Measurements from ENCODE around the gene MATR3.
"Not testable (repeated sequence)": the region's sequence is repeated elsewhere in the genome, so short reads cannot be mapped to it uniquely, and the experiment has no call there.

Gene MATR3, protein sequence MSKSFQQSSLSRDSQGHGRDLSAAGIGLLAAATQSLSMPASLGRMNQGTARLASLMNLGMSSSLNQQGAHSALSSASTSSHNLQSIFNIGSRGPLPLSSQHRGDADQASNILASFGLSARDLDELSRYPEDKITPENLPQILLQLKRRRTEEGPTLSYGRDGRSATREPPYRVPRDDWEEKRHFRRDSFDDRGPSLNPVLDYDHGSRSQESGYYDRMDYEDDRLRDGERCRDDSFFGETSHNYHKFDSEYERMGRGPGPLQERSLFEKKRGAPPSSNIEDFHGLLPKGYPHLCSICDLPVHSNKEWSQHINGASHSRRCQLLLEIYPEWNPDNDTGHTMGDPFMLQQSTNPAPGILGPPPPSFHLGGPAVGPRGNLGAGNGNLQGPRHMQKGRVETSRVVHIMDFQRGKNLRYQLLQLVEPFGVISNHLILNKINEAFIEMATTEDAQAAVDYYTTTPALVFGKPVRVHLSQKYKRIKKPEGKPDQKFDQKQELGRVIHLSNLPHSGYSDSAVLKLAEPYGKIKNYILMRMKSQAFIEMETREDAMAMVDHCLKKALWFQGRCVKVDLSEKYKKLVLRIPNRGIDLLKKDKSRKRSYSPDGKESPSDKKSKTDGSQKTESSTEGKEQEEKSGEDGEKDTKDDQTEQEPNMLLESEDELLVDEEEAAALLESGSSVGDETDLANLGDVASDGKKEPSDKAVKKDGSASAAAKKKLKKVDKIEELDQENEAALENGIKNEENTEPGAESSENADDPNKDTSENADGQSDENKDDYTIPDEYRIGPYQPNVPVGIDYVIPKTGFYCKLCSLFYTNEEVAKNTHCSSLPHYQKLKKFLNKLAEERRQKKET

DNA sequence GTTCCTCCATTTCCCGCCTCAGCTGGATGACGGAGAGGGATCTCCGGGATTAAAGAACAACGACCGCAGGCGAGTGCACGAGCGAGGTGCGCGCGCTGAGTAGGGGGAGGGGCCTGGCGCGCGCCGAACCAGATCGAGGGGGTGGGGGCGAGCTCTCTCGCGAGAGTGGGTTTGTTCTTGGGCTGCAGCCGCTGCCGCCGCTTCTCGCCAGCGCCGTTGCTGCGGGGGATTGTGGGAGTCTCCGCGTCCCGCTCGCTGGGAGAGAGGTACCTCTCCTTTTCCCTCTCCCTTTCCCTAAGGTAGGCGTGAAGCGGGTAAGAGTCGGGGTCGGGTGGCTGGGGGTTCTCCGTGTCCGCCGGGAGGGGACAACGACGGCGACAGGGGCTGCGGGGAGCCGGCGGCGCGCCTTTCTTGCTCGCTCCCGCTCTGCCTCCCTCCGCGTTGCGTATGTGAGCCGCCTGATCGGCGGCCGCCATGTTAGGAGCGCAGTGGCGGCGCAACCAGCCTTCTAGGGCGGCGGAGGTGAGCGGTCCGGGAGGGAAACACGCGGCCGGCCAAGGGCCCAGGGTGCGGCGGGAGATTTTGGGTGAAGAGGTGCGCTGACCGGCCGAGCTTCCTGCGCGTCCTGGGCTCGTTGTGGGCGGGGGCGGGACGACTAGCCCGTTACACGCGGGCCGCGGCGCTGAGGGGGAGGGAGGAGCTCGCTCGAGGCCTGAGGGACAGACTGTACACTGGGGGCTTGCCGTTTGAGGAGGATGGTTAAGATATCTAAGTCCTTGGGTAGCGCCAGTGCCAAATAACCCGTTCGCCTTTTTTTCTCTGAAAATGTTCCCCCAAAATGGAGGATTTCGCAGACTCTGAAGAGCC lies at the start of gene MATR3:
MATR3 (plus strand) TSS at position 234 of the 867 bp plus-strand sequence. CDS start 13,676 bp downstream, outside the sequence.
- DNase-seq = peak; percentile 64

DNA sequence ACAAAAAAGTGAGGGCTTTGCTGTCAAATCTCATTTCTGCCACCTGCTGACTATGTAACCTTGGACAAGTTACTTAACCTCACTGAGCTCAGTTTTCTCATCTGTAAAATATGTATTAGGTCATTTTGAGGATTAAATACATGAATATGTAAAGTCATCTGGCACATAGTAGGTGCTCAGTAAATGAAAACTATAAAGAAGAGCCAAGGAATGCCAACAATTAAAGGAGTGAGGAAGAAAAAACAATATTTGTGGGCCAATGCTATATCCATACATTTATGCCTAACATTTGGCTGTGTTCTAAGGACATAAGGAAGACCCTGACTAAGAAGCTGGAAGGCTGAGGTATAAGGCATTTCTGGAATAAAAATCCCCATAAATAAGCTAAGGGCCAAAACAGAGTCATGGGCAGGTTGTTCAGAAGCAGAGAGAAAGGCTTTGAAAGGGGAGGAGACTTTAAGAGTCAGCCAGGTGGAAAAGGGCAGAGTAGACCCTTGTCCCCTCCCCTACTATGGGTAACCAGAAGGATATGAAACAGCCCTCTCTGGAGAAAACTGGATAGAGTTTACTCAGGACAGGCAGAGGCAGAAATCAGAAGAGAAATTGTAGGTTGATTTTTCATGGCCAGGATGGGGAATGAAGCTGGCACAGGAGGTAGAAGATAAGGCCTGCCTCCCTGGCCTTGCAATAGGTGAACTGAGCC lies 47.8 kb upstream of the MATR3 start:
- no peak for DNase-seq

DNA sequence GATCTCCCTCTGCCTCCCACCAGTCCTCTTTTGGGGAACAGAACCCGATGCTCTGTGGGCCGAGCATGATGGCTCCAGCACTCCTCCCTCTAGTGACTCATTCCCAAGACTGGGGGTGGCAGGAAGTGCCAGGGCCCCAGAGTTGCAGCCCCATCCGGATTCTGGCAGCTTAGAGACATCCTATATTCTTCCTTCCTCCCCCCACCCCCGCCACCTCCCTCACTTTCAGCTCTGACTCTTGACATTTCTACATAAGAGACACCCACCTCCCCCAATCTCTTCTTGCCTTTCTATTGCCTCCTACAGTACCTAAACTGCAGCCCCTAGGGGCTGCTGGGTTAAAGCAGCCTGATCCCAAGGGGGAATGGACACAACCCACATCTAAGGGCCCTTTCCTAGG lies 47.1 kb upstream of the MATR3 start:
- no peak for DNase-seq

DNA sequence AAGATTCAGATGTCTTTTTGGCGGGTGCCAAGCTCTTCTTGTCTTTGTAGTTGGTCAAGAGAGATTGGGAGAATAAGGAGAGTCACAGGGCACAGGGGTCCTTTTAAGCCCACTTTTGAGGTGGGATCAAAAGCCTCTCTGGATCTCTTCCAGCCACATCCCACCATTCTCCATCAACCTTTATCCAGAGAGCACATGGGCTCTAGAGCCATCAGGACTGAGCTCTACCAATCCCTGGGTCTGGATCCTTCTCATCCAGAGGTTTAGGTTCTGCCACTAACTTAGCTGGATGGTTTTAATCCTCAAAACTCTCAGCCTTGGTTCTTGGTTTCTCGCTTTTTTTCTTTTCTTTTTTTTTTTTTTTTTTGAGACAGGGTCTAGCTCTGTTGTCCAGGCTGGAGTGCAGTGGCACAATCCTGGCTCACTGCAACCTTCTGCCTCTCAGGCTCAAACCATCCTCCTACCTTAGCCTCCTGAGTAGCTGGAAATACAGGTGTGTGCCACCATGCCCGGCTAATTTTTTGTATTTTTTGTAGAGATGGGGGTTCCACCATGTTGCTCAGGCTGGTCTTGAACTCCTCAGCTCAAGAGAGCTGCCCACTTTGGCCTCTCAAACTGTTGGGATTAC lies 44.6 kb upstream of the MATR3 start:
- DNase-seq = no peak

DNA sequence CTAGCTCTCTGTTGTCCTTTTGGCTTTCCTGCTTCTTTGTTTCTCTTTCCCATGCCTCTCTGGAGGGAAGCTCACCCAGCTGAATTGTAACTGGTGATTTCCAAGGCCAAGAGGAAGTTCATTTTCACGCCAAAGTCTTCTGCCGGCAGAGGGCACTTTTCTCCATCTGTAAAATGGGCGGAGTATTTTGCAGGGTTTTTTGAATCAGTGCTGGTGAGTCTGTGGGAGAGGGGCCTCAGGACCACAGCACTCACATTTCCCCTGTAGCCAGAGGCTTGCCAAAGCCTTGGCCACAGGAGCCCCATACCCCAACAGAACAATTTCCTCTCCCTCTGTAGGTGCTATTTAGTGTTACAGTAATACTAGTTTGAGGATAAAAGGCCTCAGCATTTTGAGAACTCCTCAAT lies 42.3 kb upstream of the MATR3 start:
- no peak for DNase-seq

DNA sequence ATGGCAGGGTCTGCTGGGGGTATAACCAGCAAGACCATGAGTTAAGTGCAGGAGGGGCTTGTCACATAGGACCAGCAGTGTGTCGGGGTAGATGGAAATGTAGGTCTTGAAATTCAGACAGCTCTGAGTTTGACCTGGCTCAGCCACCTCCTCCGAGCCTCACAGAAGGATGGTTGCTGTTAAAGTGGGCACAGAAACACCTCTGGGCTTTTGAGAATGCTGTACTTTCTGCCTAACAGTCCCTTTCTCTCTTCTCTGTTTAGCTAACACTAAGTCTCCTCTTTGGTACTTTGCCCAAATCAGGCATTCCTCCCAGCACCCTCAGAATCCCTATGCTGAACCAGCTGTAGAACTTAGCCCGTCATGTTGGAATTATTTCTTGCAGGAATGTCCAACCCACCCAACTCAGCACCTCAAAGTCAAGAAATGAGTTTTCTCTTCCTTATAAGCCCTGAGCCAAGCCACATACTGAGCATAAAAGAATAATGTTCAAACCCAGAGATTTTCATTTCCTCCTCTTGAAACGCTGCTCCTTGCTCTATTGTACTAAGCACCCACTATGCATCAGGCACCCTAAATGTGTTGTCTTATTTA lies 41.7 kb upstream of the MATR3 start:
- no peak for DNase-seq

DNA sequence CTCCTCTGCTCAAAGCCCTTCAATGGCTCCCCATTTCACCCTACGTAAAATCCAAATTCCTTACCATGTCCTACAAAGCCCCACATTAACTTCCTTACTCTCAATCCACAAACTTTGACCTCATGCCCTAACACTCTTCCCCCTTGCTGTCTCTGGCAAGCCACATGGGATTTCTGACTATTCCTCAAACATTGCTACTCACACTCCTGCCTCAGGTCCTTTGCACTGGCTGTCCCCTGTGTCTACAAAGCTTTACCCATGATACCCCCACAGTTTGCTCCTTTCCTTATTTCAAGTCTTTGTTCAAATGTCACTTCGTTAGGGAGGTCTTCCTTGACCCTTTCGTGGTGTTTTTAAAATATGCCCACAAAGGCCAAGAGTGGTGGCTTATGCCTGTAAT lies 40.4 kb upstream of the MATR3 start:
- DNase-seq = no peak

DNA sequence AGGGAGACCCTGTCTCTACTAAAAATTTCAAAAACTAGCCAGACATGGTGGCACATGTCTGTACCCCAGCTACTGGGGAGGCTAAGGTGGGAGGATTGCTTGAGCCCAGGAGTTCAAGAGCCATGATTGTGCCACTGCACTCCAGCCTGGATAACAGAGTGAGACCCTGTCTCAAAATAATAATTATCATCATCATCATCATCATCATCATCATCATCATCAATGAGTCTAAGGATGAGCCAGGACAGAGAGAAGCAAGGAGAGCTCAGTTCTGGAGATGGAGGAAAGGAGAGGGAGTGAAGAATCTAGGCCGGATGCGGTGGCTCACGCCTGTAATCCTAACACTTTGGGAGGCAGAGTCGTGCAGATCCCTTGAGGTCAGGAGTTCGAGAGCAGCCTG lies 36.7 kb upstream of the MATR3 start:
- no peak for DNase-seq

DNA sequence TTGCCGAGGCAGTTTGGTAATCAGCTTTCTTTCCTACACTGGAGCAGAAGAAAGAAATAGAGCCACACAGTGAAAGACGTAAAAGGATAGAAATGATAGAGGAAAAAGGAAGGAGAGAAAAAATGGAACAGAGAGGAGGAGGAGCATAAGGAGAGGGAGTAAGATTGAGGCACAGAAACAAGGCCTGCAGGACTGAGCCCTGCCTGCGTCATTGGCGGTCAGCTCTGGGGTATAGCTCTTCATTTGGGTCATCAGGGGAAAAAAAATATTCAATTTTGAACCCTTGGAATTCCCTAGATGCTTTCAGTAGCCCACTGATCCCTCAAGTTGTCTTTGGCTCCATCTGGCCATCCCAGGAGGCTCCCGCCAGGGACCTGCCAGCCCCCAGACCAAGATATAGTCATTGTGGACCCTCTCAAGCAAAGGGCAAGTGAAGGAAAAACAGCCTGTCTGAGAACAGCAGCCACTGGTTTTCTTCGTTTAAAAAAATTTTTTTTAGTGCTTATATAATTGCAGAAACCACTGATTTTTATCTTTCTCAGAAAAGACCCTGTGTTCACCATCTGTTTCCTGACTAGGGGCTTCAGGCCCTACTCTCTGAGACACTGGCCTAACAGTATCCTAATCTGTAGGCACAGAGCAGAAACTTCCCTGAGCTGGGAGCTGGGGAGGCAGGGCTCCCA lies 31.3 kb upstream of the MATR3 start:
- no peak for DNase-seq

DNA sequence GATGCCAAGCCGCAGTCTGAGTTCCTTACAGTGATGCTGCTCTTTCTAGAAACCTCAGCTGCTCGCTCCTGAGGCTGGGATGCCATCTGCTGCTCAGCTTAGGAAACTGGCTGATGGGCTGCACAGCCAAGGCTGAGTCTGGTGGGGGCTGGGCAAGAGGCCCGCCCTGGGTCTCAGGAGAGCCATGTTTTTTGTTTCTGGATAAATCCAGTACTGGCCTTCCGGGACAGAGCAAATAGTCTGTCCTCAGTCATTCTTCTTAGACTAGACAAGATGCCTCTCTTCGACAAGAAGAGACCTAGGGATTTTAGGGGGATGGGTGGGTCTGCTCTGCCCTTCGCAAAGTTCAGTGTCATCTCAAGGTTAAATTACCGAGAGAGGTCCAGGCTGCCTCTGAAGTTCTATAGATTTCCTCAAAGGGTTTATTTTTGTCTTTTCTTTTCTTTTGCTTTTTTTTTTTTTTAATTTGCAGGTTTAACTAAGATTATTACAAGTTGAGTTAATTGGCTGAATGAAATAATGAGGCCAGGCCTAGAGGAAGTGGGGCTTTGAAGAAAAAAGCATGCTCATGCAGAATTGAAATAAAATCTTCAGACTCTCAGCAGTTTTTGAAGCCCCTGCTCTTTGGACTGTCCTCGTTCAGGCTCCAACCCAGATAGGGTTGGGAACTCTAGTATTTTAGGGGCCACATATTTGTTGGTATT lies 30.6 kb upstream of the MATR3 start:
- peak; percentile 57 for DNase-seq

DNA sequence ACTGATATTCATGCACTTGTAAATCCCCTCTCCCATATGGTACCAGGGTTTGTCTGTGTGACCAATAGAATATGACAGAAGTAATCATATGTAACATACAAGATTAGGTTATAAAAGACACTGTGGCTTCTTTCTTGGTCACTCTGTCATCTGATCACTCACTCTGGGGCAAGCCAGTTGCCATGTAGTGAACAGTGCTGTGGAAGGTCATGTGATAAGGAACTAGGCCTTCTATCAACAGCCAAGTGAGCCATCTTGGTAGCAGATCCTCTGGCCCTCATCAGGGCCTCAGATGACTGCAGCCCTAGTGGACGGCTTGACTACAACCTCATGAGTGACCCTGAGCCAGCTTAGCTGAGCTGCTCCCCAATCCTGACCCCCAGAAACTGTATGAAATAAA lies 30.0 kb upstream of the MATR3 start:
- DNase-seq = no peak

DNA sequence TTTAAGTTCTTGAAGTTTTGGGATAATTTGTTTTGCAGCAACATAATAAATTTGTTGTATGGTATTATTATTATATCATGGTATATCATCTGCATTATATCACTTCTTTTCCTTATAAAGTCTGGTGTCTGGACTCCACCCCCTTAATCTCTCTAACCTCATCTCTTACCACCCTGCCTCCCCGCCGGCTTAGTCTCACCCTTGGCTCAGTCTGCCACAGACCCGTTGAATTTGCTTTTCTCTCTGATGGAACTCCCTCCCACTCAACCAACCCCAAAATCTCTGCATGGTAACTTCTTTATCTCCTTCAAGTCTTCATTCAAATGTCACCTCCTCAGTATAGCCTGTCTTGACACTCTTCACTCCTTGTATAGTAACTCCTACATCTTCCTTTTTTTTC lies 29.6 kb upstream of the MATR3 start:
- no peak for DNase-seq

DNA sequence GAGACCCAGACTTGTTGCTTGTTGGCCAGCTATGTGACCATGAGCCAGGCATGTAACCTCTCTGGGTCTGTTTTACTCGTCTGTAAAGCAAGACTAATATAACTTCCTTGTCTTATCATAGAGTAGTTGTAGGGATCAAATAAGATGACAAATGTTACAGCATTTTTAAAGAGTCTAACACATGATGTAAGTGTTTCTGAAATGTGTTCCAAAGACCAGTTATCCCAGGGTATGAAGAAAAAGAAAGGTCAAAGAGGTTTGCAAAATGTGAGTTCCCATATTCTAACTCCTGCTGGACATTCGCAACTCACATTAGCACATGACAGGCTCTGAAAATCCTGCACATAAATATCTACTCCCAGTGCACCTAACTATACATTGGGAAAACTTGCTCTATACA lies 28.5 kb upstream of the MATR3 start:
- DNase-seq = no peak

DNA sequence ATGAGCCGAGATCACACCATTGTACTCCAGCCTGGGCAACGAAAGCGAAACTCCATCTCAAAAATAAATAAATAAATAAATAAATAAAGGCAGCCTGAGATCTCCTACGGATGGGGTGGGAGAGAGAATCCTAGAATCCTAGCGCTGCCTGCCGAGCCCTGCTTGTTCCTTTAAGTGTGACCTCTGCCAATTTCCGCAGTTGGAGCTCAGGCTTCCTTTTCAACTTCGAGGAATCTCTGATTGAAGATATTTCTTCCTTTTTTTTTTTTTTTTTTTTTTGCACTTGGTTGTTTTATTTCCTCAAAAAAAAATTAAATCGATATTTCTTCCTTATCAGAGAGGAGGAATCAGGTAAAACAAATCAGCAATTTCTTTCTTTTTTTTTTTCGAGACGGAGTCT lies 27.3 kb upstream of the MATR3 start:
- DNase-seq = no peak

DNA sequence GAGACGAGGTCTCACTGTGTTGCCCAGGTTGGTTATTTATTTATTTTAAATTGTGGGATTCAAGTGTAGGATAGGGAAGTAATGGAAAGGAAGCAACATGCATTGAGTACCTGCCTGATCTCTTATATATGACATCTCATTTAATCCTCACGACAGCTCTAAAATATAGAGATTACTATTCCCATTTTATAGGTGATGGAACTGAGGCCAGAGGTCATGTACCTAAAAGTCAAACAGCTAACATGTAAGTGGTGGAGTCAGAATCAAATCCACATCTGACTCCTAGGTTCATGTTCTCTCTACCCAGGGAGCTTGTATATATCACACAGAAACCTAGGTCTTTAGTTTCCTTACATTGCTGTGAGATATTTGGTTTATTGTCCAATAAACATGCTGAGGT lies 26.1 kb upstream of the MATR3 start:
- DNase-seq = no peak

DNA sequence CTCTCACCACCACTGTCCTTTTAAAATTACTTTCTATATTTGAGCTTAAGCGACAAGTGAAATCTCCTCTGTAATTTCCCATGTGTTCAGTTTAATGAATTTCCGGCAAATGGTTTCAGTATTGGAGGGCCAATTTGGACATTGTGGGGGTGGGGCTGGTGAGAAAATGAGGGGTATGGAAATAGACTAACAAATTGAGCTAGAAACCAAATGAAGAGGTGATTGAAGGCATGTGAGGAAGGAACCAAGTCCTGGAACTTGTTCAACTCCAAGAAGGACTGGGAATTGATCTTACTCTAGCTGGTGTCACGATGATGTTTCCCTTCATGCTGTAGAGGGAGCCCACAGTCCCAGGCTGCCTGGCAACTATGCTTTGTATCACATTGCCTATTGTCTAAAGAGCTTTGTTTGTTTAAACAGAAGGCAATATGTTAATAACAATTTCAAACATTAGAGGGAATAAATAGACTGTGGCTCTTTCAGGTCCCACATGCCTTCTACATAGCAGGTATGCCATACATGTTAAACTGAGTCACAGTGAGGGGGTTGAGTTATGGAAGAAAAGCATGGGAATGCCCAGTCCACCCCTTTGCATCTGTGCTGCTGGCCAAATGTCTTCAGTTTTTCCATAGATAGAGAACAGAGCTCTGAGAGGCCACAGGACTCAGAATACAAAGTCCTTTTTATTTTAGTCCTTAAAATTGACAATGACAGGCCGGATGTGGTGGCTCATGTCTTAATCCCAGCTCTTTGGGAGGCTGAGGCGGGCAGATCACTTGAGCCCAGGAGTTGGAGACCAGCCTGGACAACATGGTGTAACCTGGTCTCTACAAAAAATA lies 25.0 kb upstream of the MATR3 start:
- DNase-seq = no peak

DNA sequence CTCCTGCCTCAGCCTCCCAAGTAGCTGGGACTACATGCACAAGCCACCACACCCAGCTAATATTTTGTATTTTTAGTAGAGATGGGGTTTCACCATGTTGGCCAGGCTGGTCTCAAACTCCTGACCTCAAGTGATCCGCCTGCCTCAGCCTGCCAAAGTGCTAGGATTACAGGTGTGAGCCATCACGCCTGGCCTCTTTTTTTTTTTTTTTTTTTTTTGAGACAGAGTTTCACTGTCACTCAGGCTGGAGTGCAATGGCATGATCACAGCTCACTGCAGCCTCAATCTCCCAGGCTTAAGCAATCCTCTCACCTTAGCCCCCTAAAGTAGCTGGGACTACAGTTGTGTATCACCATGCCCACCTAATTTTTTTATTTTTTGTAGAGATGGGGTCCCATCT lies 22.8 kb upstream of the MATR3 start:
- not testable (repeated sequence) for DNase-seq

DNA sequence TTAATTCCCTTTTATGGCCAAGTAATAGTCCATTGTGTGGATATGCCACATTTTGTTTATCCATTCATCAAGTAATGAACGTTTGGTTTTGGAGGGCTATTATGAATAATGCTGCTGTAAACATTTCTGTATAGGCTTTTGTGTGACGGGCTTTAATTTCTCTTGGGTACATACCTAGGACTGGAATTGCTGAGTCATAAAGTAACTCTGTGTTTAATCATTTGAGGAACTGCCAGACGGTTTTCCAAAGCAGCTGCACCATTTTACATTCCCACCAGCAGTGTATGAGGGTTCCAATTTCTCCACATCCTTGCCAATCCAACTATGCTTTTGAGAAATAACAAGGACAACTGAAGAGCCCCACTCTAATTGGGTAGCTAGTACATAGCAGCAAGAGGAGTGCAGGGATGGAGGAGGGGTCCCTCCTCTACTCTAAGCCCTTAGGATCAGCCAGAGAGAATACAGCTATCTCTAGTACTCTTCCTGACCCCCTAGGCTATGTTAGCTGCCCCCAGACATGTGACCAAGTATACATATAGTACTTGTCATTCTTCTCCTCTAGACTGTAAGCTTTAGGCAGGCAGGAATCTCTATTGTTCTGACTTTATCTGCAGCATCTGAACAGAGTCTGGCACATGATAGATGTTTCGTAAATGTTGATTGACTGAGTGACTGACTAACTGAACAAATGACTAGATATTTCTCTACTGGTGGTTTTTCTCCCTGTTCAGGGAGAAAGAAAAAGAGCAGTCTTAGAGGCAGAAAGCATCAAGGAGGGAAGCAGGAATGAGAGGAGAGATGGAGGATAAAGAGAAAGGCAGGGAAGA lies 22.1 kb upstream of the MATR3 start:
- no peak for DNase-seq

All from GF-D8 (cell line).